ENCODE data around the gene SSNA1.

Gene SSNA1

GRCh38 chr9:137223078-137223970 lies 34.8 kb downstream of the SSNA1 start:
- DNase-seq: peak; percentile 99

- DNase-seq: no peak
Observed at GRCh38 chr9:137224830-137225694, 36.6 kb downstream of the SSNA1 start, which contains the start of gene CYSRT1. Gene CYSRT1, plus strand, starts transcription at chr9:137225174. Its CDS starts 448 bp downstream, at chr9:137225622.

- DNase-seq: no peak
Observed at GRCh38 chr9:137225699-137226331, 37.3 kb downstream of the SSNA1 start.

GRCh38 chr9:137226338-137227053 lies 38.0 kb downstream of the SSNA1 start:
- DNase-seq: no peak

GRCh38 chr9:137227054-137227852 lies 38.8 kb downstream of the SSNA1 start, which contains the start of gene RNF224:
Gene RNF224, plus strand, starts transcription at chr9:137227502. Its CDS starts 834 bp downstream, at chr9:137228336.
- peak; percentile 76 for DNase-seq

- no peak for DNase-seq
Observed at GRCh38 chr9:137227853-137228505, 39.5 kb downstream of the SSNA1 start.

- no peak for DNase-seq
Observed at GRCh38 chr9:137228506-137228967, 40.1 kb downstream of the SSNA1 start.

- DNase-seq: no peak
Observed at GRCh38 chr9:137228968-137229896, 40.8 kb downstream of the SSNA1 start.

- no peak for DNase-seq
Observed at GRCh38 chr9:137229903-137230704, 41.6 kb downstream of the SSNA1 start.

GRCh38 chr9:137230705-137231371 lies 42.4 kb downstream of the SSNA1 start, which contains the start of gene SLC34A3:
Gene SLC34A3, plus strand, starts transcription at chr9:137230901. Its CDS starts 802 bp downstream, at chr9:137231703.
- no peak for DNase-seq

GRCh38 chr9:137231372-137232039 lies 43.0 kb downstream of the SSNA1 start:
- DNase-seq: no peak

GRCh38 chr9:137232101-137232500 lies 43.6 kb downstream of the SSNA1 start:
- no peak for DNase-seq

GRCh38 chr9:137232510-137232909 lies 44.0 kb downstream of the SSNA1 start:
- DNase-seq: no peak

GRCh38 chr9:137233143-137233980 lies 44.9 kb downstream of the SSNA1 start:
- no peak for DNase-seq

GRCh38 chr9:137234055-137234697 lies 45.7 kb downstream of the SSNA1 start:
- DNase-seq: no peak

Data from activated T-cell treated with anti-CD3 and anti-CD28 coated beads for 4 hours (primary cell).